ENCODE measurements around the gene NPC2.

The NPC2 gene

GRCh38 chr14:74503291-74503937 is 10.3 kb upstream of the NPC2 start:
- DNase-seq (ENCODE audit: low read depth), result no peak

GRCh38 chr14:74502236-74503019 is 9.3 kb upstream of the NPC2 start:
- DNase-seq (ENCODE audit: low read depth), result no peak

GRCh38 chr14:74501691-74502090 is 8.6 kb upstream of the NPC2 start:
- DNase-seq (ENCODE audit: low read depth), result no peak

GRCh38 chr14:74501135-74501614 is 8.1 kb upstream of the NPC2 start:
- peak; percentile 42 for DNase-seq (ENCODE audit: low read depth)

GRCh38 chr14:74500417-74501134 is 7.5 kb upstream of the NPC2 start:
- no peak for DNase-seq (ENCODE audit: low read depth)

GRCh38 chr14:74495356-74495755 is 2.3 kb upstream of the NPC2 start:
- DNase-seq (ENCODE audit: low read depth), result no peak

- peak; percentile 99 for DNase-seq (ENCODE audit: low read depth)
Observed at GRCh38 chr14:74493343-74494261, 497 bp upstream of the NPC2 start, which contains the start of gene ISCA2. Gene ISCA2 (plus strand): TSS chr14:74493765. CDS start chr14:74493775, 10 bp downstream.

- no peak for DNase-seq (ENCODE audit: low read depth)
Observed at GRCh38 chr14:74491956-74492775, 939 bp downstream of the NPC2 start.

- DNase-seq (ENCODE audit: low read depth), result no peak
Observed at GRCh38 chr14:74490486-74490885, 2.6 kb downstream of the NPC2 start.

GRCh38 chr14:74488786-74489397 is 4.2 kb downstream of the NPC2 start:
- no peak for DNase-seq (ENCODE audit: low read depth)

- DNase-seq (ENCODE audit: low read depth), result no peak
Observed at GRCh38 chr14:74486164-74486563, 6.9 kb downstream of the NPC2 start.

GRCh38 chr14:74483321-74483720 is 9.8 kb downstream of the NPC2 start:
- no peak for DNase-seq (ENCODE audit: low read depth)

GRCh38 chr14:74482571-74482970 is 10.5 kb downstream of the NPC2 start:
- DNase-seq (ENCODE audit: low read depth), result no peak

- no peak for DNase-seq (ENCODE audit: low read depth)
Observed at GRCh38 chr14:74480046-74480445, 13.1 kb downstream of the NPC2 start.

GRCh38 chr14:74478996-74479635 is 14.0 kb downstream of the NPC2 start:
- DNase-seq (ENCODE audit: low read depth), result no peak

- no peak for DNase-seq (ENCODE audit: low read depth)
Observed at GRCh38 chr14:74476607-74477006, 16.5 kb downstream of the NPC2 start.

- no peak for DNase-seq (ENCODE audit: low read depth)
Observed at GRCh38 chr14:74476107-74476506, 17.0 kb downstream of the NPC2 start.

- peak; percentile 41 for DNase-seq (ENCODE audit: low read depth)
Observed at GRCh38 chr14:74475678-74476077, 17.4 kb downstream of the NPC2 start.

GRCh38 chr14:74474376-74474775 is 18.7 kb downstream of the NPC2 start:
- no peak for DNase-seq (ENCODE audit: low read depth)

GRCh38 chr14:74472601-74473000 is 20.5 kb downstream of the NPC2 start:
- DNase-seq (ENCODE audit: low read depth), result no peak
